ENCODE results near the gene LPCAT2.

The LPCAT2 gene

GRCh38 chr16:55508941-55509931 is at the start of gene LPCAT2:
TSS of gene LPCAT2 (plus strand) at chr16:55509072. CDS start at chr16:55509182, 110 bp downstream.
- peak; percentile 36 for DNase-seq

- DNase-seq = no peak
Measured at GRCh38 chr16:55462241-55462640, 46.6 kb upstream of the LPCAT2 start.

DNA sequence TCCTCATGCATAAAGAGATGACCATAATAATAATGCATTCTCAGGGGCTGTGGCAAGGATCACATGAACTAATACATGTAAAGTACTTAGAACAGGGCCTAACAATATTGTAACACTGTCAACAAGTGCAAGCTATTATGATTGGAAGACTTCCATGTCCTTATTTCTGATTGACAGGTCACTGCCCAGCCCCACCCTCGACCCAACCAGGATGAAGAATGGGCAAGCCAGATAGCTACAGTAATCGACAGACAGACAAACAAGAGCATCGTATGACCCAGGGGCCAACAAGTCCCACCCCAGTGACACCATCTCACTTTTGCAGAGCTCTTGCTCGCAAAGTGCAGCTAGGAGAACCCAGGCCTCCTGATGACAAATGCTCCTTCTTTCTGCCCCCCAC is 44.5 kb upstream of the LPCAT2 start:
- DNase-seq = no peak

- DNase-seq = peak; percentile 71
Measured at GRCh38 chr16:55465077-55465896, 43.6 kb upstream of the LPCAT2 start.

DNA sequence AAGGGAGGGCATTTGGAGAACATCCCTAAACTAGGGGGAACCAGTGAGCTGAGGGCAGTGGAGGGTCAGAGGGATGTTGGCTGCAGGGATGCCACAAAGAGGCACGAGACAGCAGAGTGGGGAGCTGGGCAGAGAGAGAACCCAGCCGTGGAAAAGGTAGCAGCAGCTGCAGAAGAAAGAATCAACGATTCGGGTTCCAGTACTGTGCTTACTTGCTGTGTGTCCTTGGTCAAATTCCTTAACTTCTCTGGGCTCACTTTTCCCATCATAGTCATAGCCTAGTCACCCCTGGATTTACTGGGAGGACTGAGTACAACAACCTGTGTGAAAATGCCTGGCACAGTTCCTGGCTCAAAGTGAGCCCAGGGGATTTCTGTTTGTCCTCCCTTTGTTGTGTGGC is 42.7 kb upstream of the LPCAT2 start:
- no peak for DNase-seq

- no peak for DNase-seq
Measured at GRCh38 chr16:55467898-55468297, 41.0 kb upstream of the LPCAT2 start.

DNA sequence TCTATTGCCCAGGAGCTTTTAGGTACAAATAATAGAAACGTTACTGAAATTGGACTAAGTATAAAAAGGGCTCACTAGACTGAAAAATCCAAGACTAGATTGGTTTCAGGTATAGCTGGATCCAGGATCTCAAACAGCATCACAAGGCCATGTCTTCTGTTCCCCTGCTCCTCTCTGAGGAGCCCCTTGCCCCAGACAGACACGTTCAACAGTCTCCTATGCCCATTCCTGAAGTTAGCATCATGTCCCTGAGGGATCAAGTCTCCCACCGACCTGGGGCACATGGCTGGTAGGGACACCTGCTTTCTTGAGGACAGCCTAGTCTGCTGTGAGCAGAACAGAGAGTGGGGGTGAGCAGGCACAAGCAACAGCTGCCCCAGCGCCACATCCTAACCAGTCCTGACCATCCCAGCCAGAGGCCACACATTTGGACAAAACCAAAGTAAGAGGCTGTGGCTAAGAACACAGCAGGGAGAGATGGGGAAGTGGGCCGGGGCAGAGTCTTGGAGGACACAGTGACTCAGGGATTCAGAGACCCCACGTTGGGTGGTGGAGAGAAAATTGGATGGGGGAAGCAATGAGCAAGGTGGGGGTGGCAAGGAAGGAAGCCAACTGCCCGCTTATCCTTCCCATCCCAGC is 40.4 kb upstream of the LPCAT2 start:
- DNase-seq = no peak

- no peak for DNase-seq
Measured at GRCh38 chr16:55469821-55470532, 38.9 kb upstream of the LPCAT2 start.

DNA sequence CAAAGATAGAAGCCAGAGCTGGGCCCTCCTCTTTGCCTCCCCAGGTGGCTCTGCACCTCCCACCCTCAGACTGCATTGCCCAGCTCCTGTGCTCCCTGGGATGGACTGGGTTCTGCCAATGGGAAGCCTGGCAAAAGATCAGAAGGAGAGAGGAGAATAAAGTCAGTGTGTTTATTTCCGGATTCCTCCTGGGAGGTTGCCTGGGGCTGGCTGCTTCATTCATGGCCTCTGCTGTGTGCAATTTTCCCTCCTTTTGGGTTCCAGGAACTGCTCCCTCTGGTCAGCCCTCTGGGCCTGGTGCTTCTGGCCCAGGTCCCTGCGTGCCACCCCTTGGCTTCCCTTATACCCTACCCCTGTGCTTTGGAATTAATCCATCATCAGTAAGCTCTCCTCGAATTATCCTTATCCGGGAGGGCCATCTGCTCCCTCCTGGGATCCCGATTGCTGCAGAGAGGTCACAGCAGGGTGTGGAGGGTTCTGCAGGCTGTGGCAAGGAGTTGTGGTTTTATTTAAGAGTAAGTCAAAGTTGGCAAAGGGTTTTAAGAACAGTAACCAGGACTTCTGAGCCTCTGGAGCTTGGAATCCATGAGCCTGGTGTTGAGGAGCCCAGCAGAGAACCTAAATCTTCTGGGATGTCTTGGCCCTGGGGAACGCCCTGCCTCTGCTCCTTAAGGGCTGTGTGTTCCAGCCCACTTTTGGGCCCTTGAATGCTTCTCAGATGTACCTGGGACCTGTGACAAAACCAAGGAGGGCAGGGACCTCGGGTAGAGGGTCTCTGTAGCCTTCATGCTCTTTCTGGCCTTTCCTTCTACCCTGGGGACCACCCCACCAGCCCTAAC is 38.1 kb upstream of the LPCAT2 start:
- DNase-seq = no peak

- DNase-seq = no peak
Measured at GRCh38 chr16:55471448-55472097, 37.3 kb upstream of the LPCAT2 start.

DNA sequence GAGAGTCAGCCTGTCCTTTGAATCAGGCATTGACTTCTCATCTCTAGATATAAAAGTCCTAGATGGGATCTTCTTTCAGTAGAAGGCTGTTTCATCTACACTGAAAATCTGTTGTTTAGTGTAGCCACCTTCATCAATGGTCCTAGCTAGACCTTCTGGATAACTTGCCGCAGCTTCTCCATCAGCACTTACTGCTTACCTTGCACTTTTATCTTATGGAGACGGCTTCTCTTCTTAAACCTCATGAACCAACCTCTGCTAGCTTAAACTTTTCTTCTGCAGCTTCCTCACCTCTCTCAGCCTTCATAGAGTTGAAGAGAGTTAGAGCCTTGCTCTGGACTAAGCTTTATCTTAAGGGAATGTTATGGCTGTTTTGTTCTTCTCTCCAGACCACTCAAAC is 35.3 kb upstream of the LPCAT2 start:
- no peak for DNase-seq

DNA sequence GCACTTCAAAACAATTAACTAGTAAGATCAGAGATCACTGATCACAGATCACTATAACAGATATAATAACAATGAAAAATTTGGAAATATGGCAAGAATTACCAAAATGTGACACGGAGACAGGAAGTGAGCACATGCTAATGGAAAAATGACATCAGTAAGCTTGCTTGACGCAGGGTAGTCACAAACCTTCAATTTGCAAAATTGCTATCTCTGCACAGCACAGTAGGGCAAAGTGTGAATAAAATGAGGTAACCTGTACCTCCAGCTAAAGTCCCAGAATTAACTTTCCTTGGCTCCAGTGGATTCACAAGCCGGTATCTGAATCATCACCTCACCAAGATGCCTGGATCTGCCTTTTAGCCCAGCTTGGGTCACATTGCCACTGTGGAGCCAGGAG is 34.1 kb upstream of the LPCAT2 start:
- DNase-seq = no peak

- no peak for DNase-seq
Measured at GRCh38 chr16:55475919-55476318, 33.0 kb upstream of the LPCAT2 start.

GRCh38 chr16:55476625-55477533 is 32.0 kb upstream of the LPCAT2 start:
- DNase-seq = no peak

- DNase-seq = no peak
Measured at GRCh38 chr16:55477736-55478135, 31.1 kb upstream of the LPCAT2 start.

DNA sequence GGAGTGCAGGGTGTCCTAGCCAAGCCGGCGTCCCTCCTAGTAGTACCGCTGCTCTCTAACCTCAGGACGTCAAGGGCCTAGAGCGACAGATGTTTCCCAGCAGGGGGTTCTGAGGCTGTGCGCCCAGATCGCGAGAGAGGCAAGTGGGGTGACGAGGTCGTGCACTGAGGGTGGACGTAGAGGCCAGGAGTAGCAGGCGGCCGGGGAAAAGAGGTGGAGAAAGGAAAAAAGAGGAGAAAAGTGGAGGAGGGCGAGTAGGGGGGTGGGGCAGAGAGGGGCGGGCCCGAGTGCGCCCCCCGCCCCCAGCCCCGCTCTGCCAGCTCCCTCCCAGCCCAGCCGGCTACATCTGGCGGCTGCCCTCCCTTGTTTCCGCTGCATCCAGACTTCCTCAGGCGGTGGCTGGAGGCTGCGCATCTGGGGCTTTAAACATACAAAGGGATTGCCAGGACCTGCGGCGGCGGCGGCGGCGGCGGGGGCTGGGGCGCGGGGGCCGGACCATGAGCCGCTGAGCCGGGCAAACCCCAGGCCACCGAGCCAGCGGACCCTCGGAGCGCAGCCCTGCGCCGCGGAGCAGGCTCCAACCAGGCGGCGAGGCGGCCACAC is 29.9 kb upstream of the LPCAT2 start, which contains the start of gene MMP2:
Gene MMP2 (plus strand): TSS at position 372 of the 603 bp plus-strand sequence. CDS start 282 bp downstream, outside the sequence.
- no peak for DNase-seq

GRCh38 chr16:55479430-55480140 is 29.3 kb upstream of the LPCAT2 start:
- DNase-seq = no peak

GRCh38 chr16:55480228-55480655 is 28.6 kb upstream of the LPCAT2 start:
- DNase-seq = peak; percentile 3

- DNase-seq = no peak
Measured at GRCh38 chr16:55481023-55481422, 27.8 kb upstream of the LPCAT2 start.
